Measurements from ENCODE around the gene SRP68.

DNA sequence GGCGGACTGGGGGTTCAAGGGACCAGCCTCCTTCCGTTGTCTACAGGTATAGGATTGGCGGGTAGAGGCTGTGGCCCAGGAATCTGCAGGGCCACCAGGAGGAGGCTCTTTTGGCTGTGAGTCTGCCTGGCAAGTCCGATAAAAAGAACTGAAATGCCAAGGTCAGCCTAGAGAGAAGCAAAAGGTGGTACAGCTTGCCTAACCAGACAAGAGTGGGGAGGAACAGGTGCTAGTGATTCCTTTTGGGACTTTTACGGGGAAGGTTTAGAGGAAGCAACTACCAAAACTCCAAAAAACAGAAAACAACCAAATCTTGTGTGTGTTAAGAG lies 39.6 kb downstream of the SRP68 start:
- TF ChIP-seq, protein P1, sequence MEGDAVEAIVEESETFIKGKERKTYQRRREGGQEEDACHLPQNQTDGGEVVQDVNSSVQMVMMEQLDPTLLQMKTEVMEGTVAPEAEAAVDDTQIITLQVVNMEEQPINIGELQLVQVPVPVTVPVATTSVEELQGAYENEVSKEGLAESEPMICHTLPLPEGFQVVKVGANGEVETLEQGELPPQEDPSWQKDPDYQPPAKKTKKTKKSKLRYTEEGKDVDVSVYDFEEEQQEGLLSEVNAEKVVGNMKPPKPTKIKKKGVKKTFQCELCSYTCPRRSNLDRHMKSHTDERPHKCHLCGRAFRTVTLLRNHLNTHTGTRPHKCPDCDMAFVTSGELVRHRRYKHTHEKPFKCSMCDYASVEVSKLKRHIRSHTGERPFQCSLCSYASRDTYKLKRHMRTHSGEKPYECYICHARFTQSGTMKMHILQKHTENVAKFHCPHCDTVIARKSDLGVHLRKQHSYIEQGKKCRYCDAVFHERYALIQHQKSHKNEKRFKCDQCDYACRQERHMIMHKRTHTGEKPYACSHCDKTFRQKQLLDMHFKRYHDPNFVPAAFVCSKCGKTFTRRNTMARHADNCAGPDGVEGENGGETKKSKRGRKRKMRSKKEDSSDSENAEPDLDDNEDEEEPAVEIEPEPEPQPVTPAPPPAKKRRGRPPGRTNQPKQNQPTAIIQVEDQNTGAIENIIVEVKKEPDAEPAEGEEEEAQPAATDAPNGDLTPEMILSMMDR (IDR thresholded peaks at IDR 0.05; ENCODE audit: insufficient read depth, low read length), result no peak
- TF ChIP-seq GABPA (IDR thresholded peaks at IDR 0.05; ENCODE audit: low read depth), result no peak
- no peak for TF ChIP-seq POLR2AphosphoS5 (IDR thresholded peaks at IDR 0.05; ENCODE audit: low read depth)
